Thyroid gland (tissue), 4 donors: Measurements from ENCODE around the gene FOXL3.

Source experiments
- POLR2A ChIP-seq, 2 donors: fragments of 450-650 bp; IDR thresholded peaks; one replicate each; pipeline ENCODE4 v1.6.1; 2017; ENCODE audit warnings: antibody characterized with exemption in 2 of 2, mild to moderate bottlenecking in 2 of 2, moderate library complexity in 1 of 2
- TF ChIP-seq, protein P1 (sequence below), 6 experiments: fragments of 200-600 bp in 3 of 6; fragments of 450-650 bp in 3 of 6; sonication (generic) in 3 of 6; IDR thresholded peaks; one replicate each; pipeline ENCODE4 v1.5.1; 2016 to 2019; ENCODE audit warnings: antibody characterized with exemption in 6 of 6, mild to moderate bottlenecking in 2 of 6, inconsistent platforms in 1 of 6, moderate library complexity in 1 of 6

DNA sequence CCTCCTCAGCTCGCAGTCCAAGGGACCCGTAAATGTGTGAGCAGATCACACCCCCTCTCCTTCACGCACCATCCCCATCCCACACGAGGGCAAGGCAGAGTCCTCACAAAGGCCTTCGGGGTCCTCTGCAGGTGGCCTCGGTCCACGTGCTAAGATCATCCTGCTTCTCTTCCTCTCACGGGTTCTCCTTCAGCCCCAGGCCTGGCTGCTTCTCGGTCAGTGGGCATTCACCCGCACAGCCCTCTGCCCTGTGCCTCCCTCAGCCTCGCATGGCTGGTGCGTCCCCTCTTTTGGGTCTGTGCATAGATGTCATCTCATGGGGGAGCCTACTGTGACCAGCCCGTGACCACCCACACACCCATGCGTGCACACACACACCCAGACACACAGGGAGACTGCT, 17.3 kb upstream of the FOXL3 start:
- no peak for TF ChIP-seq POLR2A (IDR thresholded peaks at IDR 0.05)
- TF ChIP-seq, protein P1, sequence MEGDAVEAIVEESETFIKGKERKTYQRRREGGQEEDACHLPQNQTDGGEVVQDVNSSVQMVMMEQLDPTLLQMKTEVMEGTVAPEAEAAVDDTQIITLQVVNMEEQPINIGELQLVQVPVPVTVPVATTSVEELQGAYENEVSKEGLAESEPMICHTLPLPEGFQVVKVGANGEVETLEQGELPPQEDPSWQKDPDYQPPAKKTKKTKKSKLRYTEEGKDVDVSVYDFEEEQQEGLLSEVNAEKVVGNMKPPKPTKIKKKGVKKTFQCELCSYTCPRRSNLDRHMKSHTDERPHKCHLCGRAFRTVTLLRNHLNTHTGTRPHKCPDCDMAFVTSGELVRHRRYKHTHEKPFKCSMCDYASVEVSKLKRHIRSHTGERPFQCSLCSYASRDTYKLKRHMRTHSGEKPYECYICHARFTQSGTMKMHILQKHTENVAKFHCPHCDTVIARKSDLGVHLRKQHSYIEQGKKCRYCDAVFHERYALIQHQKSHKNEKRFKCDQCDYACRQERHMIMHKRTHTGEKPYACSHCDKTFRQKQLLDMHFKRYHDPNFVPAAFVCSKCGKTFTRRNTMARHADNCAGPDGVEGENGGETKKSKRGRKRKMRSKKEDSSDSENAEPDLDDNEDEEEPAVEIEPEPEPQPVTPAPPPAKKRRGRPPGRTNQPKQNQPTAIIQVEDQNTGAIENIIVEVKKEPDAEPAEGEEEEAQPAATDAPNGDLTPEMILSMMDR (IDR thresholded peaks at IDR 0.05), result no peak
